Inferior parietal cortex (tissue), 1 donor: ENCODE results near the gene SLC1A1.
A peak's percentile ranks its signal among the peaks of the same experiment; 100 is the strongest.

Experiments used
- DNase-seq: peaks from one replicate; pipeline ENCODE4 v3.0.0-alpha.2; 2016; ENCODE audit errors: extremely low spot score

Gene SLC1A1

DNA sequence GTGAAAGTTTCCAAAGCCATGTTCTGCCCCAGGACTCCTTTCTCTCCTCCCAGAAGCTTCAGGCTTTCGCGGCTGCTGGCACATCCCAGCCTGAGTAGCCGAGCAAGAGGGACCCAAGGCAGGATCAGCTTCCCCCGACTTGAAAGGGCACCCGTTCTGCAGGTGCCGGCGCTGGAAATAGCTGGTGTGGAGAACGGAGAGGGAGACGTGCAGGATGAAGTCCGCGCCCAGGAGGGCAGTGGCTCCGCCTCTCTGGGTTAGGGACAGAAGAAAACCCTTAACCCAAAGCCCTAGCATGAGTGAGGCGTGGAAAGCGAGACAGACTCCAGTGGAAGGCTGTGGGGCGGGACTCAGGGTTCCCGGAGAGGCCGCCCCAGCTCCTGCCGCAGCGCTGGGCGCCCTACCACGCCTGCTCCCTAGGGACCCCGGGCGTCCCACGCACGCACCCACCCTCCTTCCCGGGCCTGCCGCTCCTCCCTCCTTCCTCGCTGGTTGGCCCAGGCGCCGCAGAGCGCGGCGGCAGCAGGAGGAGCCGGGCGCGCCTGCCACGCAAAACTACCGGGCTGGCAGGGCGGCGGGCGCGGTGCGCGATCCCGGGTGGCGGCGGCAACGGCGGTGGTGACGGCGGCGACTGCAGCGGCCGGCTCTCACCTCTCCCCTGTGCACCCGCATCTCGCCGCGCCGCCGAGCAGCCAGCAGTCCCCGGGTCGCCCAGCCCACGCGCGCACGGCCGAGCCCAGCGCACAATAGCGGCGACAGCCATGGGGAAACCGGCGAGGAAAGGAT lies at the start of gene SLC1A1:
TSS of gene SLC1A1 (plus strand) at position 550 of the 786 bp plus-strand sequence. CDS start at position 762, 212 bp downstream.
- DNase-seq = peak; percentile 21

DNA sequence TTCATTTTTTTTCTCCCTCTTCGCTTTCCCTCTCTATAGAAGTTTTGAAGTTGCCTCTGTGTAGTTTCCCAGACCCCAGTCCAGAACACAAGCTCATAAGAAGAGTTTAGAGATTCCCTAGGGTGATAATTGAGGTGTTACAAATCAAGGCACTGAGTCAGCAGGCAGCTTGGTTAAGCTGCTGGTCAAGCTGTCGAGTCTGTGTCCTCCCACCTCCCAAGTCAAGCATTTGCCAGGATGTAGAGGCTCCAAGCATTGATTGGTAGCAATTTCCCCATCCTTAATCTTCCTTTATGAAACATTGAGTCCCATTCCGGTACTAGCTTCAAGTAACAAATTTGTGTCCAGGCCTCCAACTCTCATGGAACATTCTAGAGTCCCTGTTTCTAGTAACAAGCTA lies 47.5 kb upstream of the SLC1A1 start:
- no peak for DNase-seq

GRCh38 chr9:4443439-4443838 lies 46.8 kb upstream of the SLC1A1 start:
- DNase-seq = no peak

DNA sequence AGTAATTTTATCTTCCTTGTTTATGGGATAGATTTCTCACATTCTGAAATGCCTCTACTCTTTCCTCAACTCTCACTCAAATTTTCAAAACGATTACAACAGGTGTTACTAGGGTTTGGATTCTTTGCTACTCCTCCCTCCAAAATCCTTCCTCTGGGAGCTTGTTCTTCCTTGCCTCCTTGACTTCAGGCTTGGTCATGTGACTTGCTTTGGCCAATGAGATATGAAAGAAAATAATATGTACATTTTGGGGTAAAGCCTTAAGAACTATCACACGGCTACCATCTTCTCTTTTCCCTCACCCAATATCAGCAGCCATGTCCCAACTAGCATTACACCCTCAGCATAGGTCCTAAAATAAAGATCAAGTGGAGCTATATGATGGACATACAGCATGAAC lies 28.8 kb upstream of the SLC1A1 start:
- no peak for DNase-seq

GRCh38 chr9:4463824-4464223 lies 26.4 kb upstream of the SLC1A1 start:
- DNase-seq = no peak

DNA sequence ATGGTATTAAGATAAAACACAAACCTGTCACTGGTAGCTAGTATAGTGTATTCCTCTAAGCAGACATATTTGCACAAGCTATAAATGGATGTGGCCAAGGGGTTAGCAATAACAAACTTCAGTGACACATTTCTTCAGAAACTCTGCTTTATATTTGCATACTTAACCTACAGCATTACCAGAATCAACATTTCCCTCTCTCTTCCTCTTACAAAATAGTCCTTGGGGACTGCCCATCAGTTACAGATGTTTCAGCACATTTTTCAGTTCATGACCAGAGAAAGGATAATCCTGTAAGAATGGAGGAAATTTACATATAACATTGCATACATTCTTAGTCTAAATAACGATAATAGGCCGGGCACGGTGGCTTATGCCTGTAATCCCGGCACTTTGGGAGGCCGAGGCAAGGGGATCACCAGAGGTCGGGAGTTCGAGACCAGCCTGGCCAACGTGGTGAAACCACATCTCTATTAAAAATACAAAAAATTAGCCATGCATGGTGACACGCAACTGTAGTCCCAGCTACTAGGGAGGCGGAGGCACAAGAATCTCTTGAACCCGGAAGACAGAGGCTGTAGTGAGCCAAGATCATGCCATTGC lies 25.3 kb upstream of the SLC1A1 start:
- no peak for DNase-seq

GRCh38 chr9:4465910-4466309 lies 24.4 kb upstream of the SLC1A1 start:
- no peak for DNase-seq

- no peak for DNase-seq
Measured at GRCh38 chr9:4475301-4475700, 15.0 kb upstream of the SLC1A1 start.

GRCh38 chr9:4486176-4486575 lies 4.1 kb upstream of the SLC1A1 start:
- no peak for DNase-seq

DNA sequence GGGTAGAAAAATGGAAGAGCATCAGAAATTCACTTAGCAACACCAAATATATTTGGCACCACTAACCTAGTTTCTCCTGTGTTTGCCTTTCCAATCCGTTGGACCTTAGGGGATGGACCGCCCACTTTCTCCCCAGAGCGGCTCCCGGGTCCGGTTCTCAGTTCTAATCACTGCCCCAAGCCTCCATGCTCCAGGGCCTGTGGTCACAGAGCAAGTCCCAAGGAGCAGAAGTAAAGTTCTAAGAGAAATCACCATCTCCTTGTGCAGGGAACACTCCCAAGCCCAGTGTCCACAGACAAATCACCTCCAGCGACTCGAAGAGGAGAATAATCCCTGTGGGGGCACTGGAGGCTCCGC lies 728 bp upstream of the SLC1A1 start:
- no peak for DNase-seq

DNA sequence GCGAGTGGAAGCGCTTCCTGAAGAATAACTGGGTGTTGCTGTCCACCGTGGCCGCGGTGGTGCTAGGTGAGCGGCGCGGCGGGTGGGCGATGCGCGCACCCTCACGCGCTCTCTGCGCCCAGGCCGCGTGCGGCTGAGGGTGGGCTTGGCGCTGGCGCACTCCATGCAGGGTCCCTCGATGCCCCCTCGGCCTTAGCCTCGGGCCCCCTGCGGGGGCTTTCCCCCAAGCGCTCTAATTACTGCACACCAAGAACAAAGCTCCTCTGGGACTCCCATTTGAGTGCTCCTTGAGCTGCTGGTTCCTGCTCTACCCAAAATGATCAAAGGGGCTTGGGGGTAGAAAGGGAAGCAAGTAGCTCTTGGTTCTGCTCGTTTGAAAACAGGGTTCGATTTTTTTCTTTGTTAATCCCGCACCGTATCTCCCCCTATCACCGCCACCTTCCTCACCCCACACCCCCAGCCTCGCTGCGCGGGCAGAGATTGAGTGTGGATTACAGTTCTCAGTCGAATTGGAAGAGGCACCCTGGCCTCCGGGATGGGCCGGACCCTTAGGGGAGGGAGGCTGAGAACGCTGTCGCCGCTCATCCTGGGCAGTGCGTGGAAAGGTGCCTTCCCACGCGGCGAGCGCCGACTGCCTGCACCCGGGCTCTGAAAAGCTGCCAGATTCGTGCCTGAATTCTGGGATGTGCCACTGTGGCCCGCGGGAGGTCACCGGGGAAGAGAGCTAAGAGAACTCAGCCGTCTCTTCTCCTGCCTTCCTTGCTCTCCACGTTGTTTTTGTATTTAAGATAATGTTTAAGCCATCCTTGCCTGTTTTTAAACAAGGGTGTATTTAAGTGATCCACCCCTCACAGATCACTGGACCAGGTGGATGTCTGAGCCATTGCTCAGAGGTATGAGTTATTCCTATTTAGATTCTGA lies 697 bp downstream of the SLC1A1 start:
- peak; percentile 9 for DNase-seq

GRCh38 chr9:4491626-4491975 lies 1.3 kb downstream of the SLC1A1 start:
- no peak for DNase-seq

DNA sequence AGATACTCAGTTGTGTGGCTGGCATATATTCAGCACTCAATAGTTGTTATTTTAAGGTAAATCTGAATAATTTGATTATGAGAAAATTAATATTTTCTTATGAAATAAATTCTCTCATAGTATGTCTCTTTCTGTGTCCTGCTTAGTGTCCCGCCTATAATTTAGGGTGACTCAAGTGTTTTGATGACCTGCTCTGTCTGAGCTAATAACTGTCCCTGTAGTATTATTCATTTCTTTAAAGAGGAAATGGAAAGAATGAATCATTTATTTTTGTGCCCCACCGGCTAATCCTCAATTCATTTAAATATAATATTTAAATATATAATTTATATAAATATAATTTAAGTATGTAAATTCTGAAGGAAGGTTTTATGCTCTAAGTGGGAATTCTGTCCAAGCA lies 4.1 kb downstream of the SLC1A1 start:
- no peak for DNase-seq

GRCh38 chr9:4494806-4495205 lies 4.5 kb downstream of the SLC1A1 start:
- no peak for DNase-seq

DNA sequence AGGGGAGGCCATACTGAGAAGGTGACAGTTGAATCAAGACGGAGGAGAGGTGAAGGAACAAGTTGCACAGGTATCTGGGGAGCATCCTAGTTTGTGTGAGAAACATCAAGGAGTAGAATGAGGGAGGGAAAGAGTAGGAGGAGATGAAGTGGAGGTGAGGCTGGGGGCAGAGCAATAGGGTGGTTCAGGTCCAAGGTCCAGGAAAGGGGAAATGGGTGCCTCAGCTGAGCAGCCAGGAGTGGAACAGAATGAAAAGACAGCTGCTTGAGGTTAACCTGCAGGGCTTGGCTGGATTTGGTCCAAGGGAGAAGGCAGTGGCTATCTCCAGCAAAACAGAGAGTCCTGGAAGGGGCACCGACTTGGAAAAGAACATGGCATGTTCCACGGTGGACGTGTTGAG lies 5.3 kb downstream of the SLC1A1 start:
- DNase-seq = no peak

- no peak for DNase-seq
Measured at GRCh38 chr9:4496497-4496896, 6.2 kb downstream of the SLC1A1 start.

GRCh38 chr9:4497395-4497794 lies 7.1 kb downstream of the SLC1A1 start:
- no peak for DNase-seq

DNA sequence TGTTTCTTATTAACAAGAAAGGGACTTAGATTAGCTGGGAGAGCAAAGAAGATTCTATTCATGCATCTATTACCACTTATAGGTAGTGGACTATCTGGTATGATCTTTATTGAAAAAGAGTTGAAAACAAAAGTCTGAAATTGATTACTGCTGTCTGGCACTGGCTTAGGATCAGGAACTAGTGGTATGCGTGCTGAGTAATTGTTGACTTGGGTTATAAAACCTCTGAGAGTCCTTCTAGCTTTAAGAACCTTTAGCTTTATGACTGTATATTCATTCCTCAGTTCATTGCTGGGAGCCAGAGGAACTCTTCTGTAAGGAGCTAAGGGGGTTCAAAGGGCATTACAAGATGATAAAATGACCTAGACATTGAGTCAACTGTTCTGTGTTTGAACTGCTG lies 7.6 kb downstream of the SLC1A1 start:
- DNase-seq = no peak

DNA sequence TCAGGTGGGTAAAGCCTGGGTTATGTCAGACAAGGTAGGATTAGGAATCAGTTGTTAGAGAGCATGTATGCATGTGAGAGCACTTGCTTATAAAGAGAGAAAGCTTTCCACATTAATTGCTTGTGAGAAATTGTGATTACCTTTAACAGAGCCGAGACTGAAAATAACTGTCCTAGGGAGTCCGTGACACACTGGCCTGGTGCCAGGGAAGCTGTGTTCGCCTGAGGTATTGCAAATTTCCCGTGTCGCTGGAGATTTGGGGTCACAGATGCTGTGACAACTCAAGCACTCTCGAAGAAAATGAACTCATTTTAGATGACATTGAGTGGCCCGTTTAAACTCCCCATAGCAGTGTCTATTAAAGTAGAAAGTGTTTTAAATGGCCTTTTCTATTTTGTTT lies 9.6 kb downstream of the SLC1A1 start:
- DNase-seq = no peak

GRCh38 chr9:4501147-4501507 lies 10.9 kb downstream of the SLC1A1 start:
- DNase-seq = no peak

DNA sequence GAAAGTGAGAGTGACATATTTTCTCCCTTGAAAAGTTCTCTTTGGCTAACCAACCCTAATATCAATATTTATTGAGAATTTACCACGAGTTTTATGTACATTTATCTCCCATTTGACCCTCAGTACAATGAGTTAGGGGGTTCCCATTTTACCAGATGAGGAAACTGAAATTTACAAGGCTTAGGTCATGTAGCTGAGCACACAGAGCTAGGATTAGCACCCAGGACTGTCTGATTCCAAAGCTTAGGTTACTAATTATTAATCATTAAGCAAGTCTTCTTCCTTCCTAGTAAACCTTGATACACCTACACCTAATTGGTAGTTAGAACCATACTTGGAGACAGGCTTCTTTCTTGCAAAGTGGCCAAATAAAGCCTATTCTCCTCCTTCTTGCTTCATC lies 12.2 kb downstream of the SLC1A1 start:
- DNase-seq = no peak

GRCh38 chr9:4503103-4503502 lies 12.8 kb downstream of the SLC1A1 start:
- DNase-seq = no peak

- no peak for DNase-seq
Measured at GRCh38 chr9:4504250-4504649, 14.0 kb downstream of the SLC1A1 start.
